IMR-90 (cell line): ENCODE results near the gene IGF2. TPM values are rescaled to one million over a fixed set of nuclear protein-coding genes. Genes with fewer than 3 reads are reported as not detected.

Experiments
- ATAC-seq: fragments of 200-7000 bp; cut with Tn5 transposase; 2 replicates; pipeline ENCODE4 v1.9.1; 2020; ENCODE audit warnings: low read depth, mild to moderate bottlenecking, moderate library complexity
- BruUV-seq: library from RNA; stranded (reverse); fragments of 400-500 nt; replicated peaks from 2 replicates; lab custom pipeline; 2021; lab: Mats Ljungman, UMichigan
- CTCF ChIA-PET: fragments of 300-600 bp; formaldehyde crosslinking; extraction: SDS; loops from one replicate; lab custom pipeline; 2021; ENCODE audit warnings: antibody characterized with exemption; lab: Yijun Ruan, JAX
- POLR2A ChIA-PET: fragments of 300-600 bp; sonication (Branson Sonifier 250); formaldehyde crosslinking; loops from one replicate; lab custom pipeline; 2022; ENCODE audit warnings: antibody characterized with exemption; ENCODE audit not compliant: unreplicated experiment; lab: Charles Lee
- DNase-seq: peaks from one replicate; pipeline ENCODE4 v3.0.0; 2013
- H2AFZ ChIP-seq: replicated peaks from 2 replicates; pipeline ENCODE3; 2013; ENCODE audit warnings: low read length, mild to moderate bottlenecking; ENCODE audit not compliant: poor library complexity
- H2AK5ac ChIP-seq: 2 replicates; pipeline ENCODE4 v1.6.1; 2013; ENCODE audit warnings: low read depth, low read length, inconsistent platforms
- H2AK9ac ChIP-seq: replicated peaks from 2 replicates; pipeline ENCODE3; 2013; ENCODE audit warnings: mild to moderate bottlenecking, low read depth, low read length, moderate library complexity; ENCODE audit not compliant: poor library complexity
- H2BK120ac ChIP-seq: 2 replicates; pipeline ENCODE4 v1.6.1; 2013; ENCODE audit warnings: low read depth, low read length, inconsistent platforms
- H2BK15ac ChIP-seq: 3 replicates; pipeline ENCODE4 v1.6.1; 2013; ENCODE audit warnings: low read depth, low read length, inconsistent platforms
- H2BK20ac ChIP-seq: 2 replicates; pipeline ENCODE4 v1.6.1; 2013; ENCODE audit warnings: low read depth, mild to moderate bottlenecking, inconsistent platforms, low read length, moderate library complexity
- H2BK5ac ChIP-seq: 2 replicates; pipeline ENCODE4 v1.6.1; 2013; ENCODE audit warnings: mild to moderate bottlenecking, low read depth, low read length, inconsistent platforms; ENCODE audit not compliant: poor library complexity, severe bottlenecking
- H3K14ac ChIP-seq: replicated peaks from 2 replicates; pipeline ENCODE4 v1.6.1; 2013; ENCODE audit warnings: low read depth, low read length, inconsistent platforms
- H3K18ac ChIP-seq: 2 replicates; pipeline ENCODE4 v1.6.1; 2013; ENCODE audit warnings: low read depth, low read length, control low read depth
- H3K23ac ChIP-seq: 2 replicates; pipeline ENCODE4 v1.6.1; 2013; ENCODE audit warnings: low read depth, low read length, inconsistent platforms
- H3K27ac ChIP-seq: 2 replicates; pipeline ENCODE4 v1.5.1; 2013; ENCODE audit warnings: mild to moderate bottlenecking, control low read depth, low read length; ENCODE audit not compliant: insufficient read depth
- H3K27me3 ChIP-seq: 2 replicates; pipeline ENCODE4 v1.6.1; 2013; ENCODE audit warnings: low read length; ENCODE audit not compliant: control insufficient read depth, insufficient read depth
- H3K36me3 ChIP-seq: 2 replicates; pipeline ENCODE4 v1.6.1; 2013; ENCODE audit warnings: low read length, mixed read lengths; ENCODE audit not compliant: control insufficient read depth, insufficient read depth
- H3K4ac ChIP-seq: 2 replicates; pipeline ENCODE4 v1.6.1; 2013; ENCODE audit warnings: low read depth, low read length, inconsistent platforms
- H3K4me1 ChIP-seq: 2 replicates; pipeline ENCODE4 v1.6.1; 2013; ENCODE audit warnings: low read length, mixed read lengths; ENCODE audit not compliant: control insufficient read depth, insufficient read depth
- H3K4me2 ChIP-seq: 2 replicates; pipeline ENCODE4 v1.6.1; 2013; ENCODE audit warnings: low read depth, mild to moderate bottlenecking, control low read depth, low read length, moderate library complexity
- H3K4me3 ChIP-seq: 2 replicates; pipeline ENCODE4 v1.5.1; 2013; ENCODE audit warnings: low read depth, mild to moderate bottlenecking, control low read depth, low read length, moderate library complexity; ENCODE audit not compliant: insufficient read depth
- H3K56ac ChIP-seq: 2 replicates; pipeline ENCODE4 v1.6.1; 2013; ENCODE audit warnings: low read length, inconsistent platforms; ENCODE audit not compliant: insufficient read depth; ENCODE audit errors: extremely low read depth
- H3K79me1 ChIP-seq, 2 experiments: 2 replicates each; pipeline ENCODE4 v1.6.1; 2013; ENCODE audit warnings: low read length in 2 of 2, inconsistent platforms in 1 of 2, low read depth in 1 of 2
- H3K9ac ChIP-seq: 2 replicates; pipeline ENCODE4 v1.6.1; 2013; ENCODE audit warnings: low read depth, low read length, control low read depth
- H3K9me1 ChIP-seq: 2 replicates; pipeline ENCODE4 v1.6.1; 2013; ENCODE audit warnings: low read length, inconsistent platforms; ENCODE audit not compliant: insufficient read depth
- H3K9me3 ChIP-seq: 2 replicates; pipeline ENCODE4 v1.6.1; 2013; ENCODE audit warnings: low read length; ENCODE audit not compliant: control insufficient read depth, insufficient read depth
- H4K20me1 ChIP-seq: 2 replicates; pipeline ENCODE4 v1.6.1; 2013; ENCODE audit warnings: low read length, inconsistent platforms; ENCODE audit not compliant: insufficient read depth
- H4K5ac ChIP-seq: 2 replicates; pipeline ENCODE4 v1.6.1; 2013; ENCODE audit warnings: mild to moderate bottlenecking, low read depth, low read length, control low read depth
- H4K8ac ChIP-seq, 2 experiments: 2 replicates each; pipeline ENCODE4 v1.6.1; 2013; ENCODE audit warnings: low read depth in 2 of 2, low read length in 2 of 2, control low read depth in 1 of 2, inconsistent platforms in 1 of 2
- H4K91ac ChIP-seq: 2 replicates; pipeline ENCODE4 v1.6.1; 2013; ENCODE audit warnings: low read depth, low read length, inconsistent platforms; ENCODE audit not compliant: insufficient read depth
- BHLHE40 ChIP-seq: fragments of 150-350 bp; IDR thresholded peaks from 2 replicates; pipeline ENCODE4 v1.6.1; 2016; ENCODE audit warnings: mild to moderate bottlenecking, low read depth, low read length
- FOS ChIP-seq: fragments of 150-350 bp; IDR thresholded peaks from 2 replicates; pipeline ENCODE4 v1.6.1; 2016; ENCODE audit warnings: low read depth, low read length
- MAZ ChIP-seq: IDR thresholded peaks from 2 replicates; pipeline ENCODE4 v1.6.1; 2012; ENCODE audit warnings: low read depth, mild to moderate bottlenecking, low read length, improper control_type of control experiment, moderate library complexity, borderline replicate concordance
- MXI1 ChIP-seq: IDR thresholded peaks from 2 replicates; pipeline ENCODE4 v1.6.1; 2012; ENCODE audit warnings: low read depth, mild to moderate bottlenecking, low read length, moderate library complexity, borderline replicate concordance
- NFE2L2 ChIP-seq: fragments of 150-350 bp; IDR thresholded peaks from 2 replicates; pipeline ENCODE4 v1.6.1; 2016; ENCODE audit warnings: low read depth, mild to moderate bottlenecking, low read length
- RAD21 ChIP-seq: IDR thresholded peaks from 2 replicates; pipeline ENCODE4 v1.6.1; 2012; ENCODE audit warnings: low read length, improper control_type of control experiment
- RFX5 ChIP-seq: IDR thresholded peaks from 2 replicates; pipeline ENCODE4 v1.8.0; 2012; ENCODE audit warnings: low read depth, mild to moderate bottlenecking, low read length, moderate library complexity
- SMC3 ChIP-seq: fragments of 150-350 bp; IDR thresholded peaks from 2 replicates; pipeline ENCODE4 v1.6.1; 2016; ENCODE audit warnings: low read depth, mild to moderate bottlenecking, antibody characterized with exemption, low read length, moderate library complexity
- WGBS, 2 experiments: methylation state at CpG; one replicate each; pipeline versions ENCODE4 v1.1.5 to v1.1.7; 2013; ENCODE audit warnings: missing lambda C conversion rate in 2 of 2; ENCODE audit not compliant: insufficient read length in 1 of 2; ENCODE audit errors: extremely low coverage in 2 of 2; 5-methylcytosine and 5-hydroxymethylcytosine counted together
- dilution Hi-C: fragments of 300-500 bp; cut with HindIII; formaldehyde crosslinking; loops from one replicate; pipeline ENCODE4 v1.14.3; 2018; ENCODE audit warnings: low sequenced_read_pairs; ENCODE audit not compliant: unreplicated experiment
- in situ Hi-C: fragments of 300-500 bp; cut with MboI; formaldehyde crosslinking; loops from 3 replicates; pipeline ENCODE4 v1.14.3; 2019; ENCODE audit warnings: low sequenced_read_pairs, inconsistent platforms, mixed read lengths
- intact Hi-C: fragments of 100-400 bp; cut with micrococcal nuclease; formaldehyde crosslinking; loops from 2 replicates; pipeline ENCODE4 v1.10.0; 2022
- polyA plus RNA-seq, 3 experiments: library from polyadenylated mRNA; depleted of rRNA; stranded (reverse); fragments of >200 nt; gene quantifications; 2 replicates each; pipeline ENCODE4 v1.2.3, GENCODE V29; 2012; ENCODE audit warnings: low replicate concordance in 1 of 3
- total RNA-seq: library from RNA; depleted of rRNA; stranded (reverse); fragments of >200 nt; gene quantifications from 2 replicates; pipeline ENCODE4 v1.2.3, GENCODE V29; 2012
- TF ChIP-seq, protein P1 (sequence below): conservative IDR thresholded peaks from 2 replicates; pipeline ENCODE4 v1.5.1; 2012; ENCODE audit warnings: mild to moderate bottlenecking, low read depth, low read length, improper control_type of control experiment
- TF ChIP-seq, protein P2 (sequence below): fragments of 150-350 bp; IDR thresholded peaks from 2 replicates; pipeline ENCODE4 v1.6.1; 2017; ENCODE audit warnings: mild to moderate bottlenecking, antibody characterized with exemption, low read length, low read depth

IGF2 gene
- total and polyA plus RNA-seq, 2 of the 4 experiments (the other 2 are of a cell fraction), result 2.3 to 21.8 TPM

GRCh38 chr11:2149864-2150847 is 11.0 kb upstream of the IGF2 start:
- H3K4me3 ChIP-seq, result no peak overlapping the region
- H3K9ac ChIP-seq, result no peak overlapping the region
- H4K91ac ChIP-seq, result no peak overlapping the region
- DNase-seq, result peak; percentile 59
- WGBS, 2 experiments, result 45% methylated on average over 2 of the region's 11 CpGs; no CpG with 5 or more reads in 1 of the 2 experiments
- no peak overlapping the region for H3K4ac ChIP-seq
- H2BK20ac ChIP-seq, result no peak overlapping the region
- no peak overlapping the region for H3K14ac ChIP-seq
- peak; percentile 82 for TF ChIP-seq SMC3
- TF ChIP-seq, protein P1, sequence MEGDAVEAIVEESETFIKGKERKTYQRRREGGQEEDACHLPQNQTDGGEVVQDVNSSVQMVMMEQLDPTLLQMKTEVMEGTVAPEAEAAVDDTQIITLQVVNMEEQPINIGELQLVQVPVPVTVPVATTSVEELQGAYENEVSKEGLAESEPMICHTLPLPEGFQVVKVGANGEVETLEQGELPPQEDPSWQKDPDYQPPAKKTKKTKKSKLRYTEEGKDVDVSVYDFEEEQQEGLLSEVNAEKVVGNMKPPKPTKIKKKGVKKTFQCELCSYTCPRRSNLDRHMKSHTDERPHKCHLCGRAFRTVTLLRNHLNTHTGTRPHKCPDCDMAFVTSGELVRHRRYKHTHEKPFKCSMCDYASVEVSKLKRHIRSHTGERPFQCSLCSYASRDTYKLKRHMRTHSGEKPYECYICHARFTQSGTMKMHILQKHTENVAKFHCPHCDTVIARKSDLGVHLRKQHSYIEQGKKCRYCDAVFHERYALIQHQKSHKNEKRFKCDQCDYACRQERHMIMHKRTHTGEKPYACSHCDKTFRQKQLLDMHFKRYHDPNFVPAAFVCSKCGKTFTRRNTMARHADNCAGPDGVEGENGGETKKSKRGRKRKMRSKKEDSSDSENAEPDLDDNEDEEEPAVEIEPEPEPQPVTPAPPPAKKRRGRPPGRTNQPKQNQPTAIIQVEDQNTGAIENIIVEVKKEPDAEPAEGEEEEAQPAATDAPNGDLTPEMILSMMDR, result peak; percentile 69
- TF ChIP-seq MXI1, result no peak
- no peak for TF ChIP-seq BHLHE40
- no peak for TF ChIP-seq NFE2L2
- TF ChIP-seq MAZ, result no peak
- TF ChIP-seq FOS, result no peak
- TF ChIP-seq, protein P2, sequence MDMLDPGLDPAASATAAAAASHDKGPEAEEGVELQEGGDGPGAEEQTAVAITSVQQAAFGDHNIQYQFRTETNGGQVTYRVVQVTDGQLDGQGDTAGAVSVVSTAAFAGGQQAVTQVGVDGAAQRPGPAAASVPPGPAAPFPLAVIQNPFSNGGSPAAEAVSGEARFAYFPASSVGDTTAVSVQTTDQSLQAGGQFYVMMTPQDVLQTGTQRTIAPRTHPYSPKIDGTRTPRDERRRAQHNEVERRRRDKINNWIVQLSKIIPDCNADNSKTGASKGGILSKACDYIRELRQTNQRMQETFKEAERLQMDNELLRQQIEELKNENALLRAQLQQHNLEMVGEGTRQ, result no peak
- no peak for TF ChIP-seq RFX5
- peak; percentile 85 for TF ChIP-seq RAD21
- ATAC-seq, result peak; percentile 42; the same call in 1 of the 2 replicates
- no peak overlapping the region for H2AK9ac ChIP-seq
- H3K4me1 ChIP-seq, result no peaks in the 10 kb centered on the region
- H3K23ac ChIP-seq, result no peak overlapping the region
- H2BK120ac ChIP-seq, result no peak overlapping the region
- POLR2A ChIA-PET, result no interaction called here
- no TSS peak for BruUV-seq
- no peaks in the 10 kb centered on the region for H3K9me3 ChIP-seq
- H2AFZ ChIP-seq, result no peak overlapping the region
- no peaks in the 10 kb centered on the region for H3K79me1 ChIP-seq
- H3K18ac ChIP-seq, result no peak overlapping the region
- no peak overlapping the region for H4K8ac ChIP-seq
- H3K9me1 ChIP-seq, result no peaks in the 10 kb centered on the region
- no peak overlapping the region for H2BK15ac ChIP-seq
- intact Hi-C loops (no loop called here), in situ Hi-C loops (loop anchor here (5.0 kb wide), 2 partner anchors 268 to 453 kb away; partner anchors contain the start of gene KRTAP5-6), dilution Hi-C loops (no loop called here)
- no peak overlapping the region for H4K5ac ChIP-seq
- H2AK5ac ChIP-seq, result no peak overlapping the region
- H2BK5ac ChIP-seq, result no peak overlapping the region
- H3K36me3 ChIP-seq, result no peaks in the 10 kb centered on the region
- H4K20me1 ChIP-seq, result peaks cover 3% of the 10 kb centered on the region; the same call in 1 of the 2 replicates
- CTCF ChIA-PET, result interaction anchor here (0.8 to 5.3 kb wide), 13 partner anchors 8 to 498 kb away, joined by 3 to 98 read pairs (median 4); no protein-coding TSS in a partner anchor
- H3K27ac ChIP-seq, result no peak overlapping the region
- no peak overlapping the region for H3K4me2 ChIP-seq
- peaks cover 56% of the 10 kb centered on the region for H3K27me3 ChIP-seq
- H3K56ac ChIP-seq, result no peak overlapping the region
